Activated CD8-positive, alpha-beta memory T cell treated with anti-CD3 and anti-CD28 coated beads for 24 hours (primary cell): ENCODE data around the gene BMPR1B.

Experiments
- DNase-seq: peaks from one replicate; pipeline ENCODE4 v3.0.0-alpha.2; 2020

BMPR1B gene

DNA sequence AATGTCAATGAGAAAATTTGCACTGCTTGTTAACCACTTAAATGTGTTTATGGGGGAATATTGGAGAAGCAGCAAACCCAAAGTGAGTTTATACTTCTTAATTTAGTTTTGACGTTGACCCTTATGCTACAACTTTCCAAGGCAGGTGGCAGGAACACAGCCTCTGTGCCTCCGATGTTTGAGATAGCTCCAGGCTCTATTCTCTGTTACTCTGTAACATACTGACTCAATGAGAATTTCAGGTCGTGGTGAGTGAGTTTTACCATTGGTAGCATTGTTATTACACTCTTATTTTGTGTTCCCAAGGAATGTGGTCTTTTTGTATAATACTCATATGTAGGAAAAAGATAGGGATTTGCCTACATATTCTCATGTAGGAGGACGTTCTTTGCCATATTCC lies 210.7 kb downstream of the BMPR1B start:
- DNase-seq, result no peak

DNA sequence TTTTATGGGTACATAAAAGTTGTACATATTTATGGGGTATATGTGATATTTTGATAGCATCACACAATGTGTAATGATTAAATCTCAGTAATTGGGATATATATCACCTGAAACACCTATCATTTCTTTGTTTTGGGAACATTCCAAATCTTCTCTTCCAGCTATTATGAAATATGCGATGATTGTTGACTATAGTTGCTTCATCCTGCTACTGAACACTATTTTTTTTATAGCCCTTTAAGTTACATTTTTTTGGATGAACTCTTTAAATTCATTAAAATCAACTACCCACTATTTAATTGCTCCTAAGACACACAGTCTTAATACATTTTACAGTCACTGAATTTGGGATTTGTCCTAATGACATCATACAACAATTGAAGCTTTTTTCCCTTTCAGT lies 212.9 kb downstream of the BMPR1B start:
- no peak for DNase-seq

DNA sequence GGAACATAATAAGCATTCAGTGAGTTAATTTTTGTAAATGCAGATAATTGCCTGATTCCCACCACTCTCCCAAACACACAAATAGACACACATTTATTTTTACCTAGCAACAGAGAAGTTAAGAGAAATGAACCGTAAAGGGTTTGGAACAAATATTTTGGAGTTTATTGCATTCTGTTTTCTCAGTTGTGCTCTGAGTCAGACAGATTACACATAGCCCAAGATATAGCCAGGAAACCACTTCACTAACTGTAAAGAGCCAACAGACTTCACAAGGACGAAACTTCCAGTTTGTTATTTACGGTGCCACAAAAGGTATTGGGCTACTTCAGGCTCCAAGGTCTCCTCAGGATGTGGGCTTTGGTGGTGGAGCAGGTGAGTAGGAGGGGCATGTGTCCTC lies 217.0 kb downstream of the BMPR1B start:
- no peak for DNase-seq

DNA sequence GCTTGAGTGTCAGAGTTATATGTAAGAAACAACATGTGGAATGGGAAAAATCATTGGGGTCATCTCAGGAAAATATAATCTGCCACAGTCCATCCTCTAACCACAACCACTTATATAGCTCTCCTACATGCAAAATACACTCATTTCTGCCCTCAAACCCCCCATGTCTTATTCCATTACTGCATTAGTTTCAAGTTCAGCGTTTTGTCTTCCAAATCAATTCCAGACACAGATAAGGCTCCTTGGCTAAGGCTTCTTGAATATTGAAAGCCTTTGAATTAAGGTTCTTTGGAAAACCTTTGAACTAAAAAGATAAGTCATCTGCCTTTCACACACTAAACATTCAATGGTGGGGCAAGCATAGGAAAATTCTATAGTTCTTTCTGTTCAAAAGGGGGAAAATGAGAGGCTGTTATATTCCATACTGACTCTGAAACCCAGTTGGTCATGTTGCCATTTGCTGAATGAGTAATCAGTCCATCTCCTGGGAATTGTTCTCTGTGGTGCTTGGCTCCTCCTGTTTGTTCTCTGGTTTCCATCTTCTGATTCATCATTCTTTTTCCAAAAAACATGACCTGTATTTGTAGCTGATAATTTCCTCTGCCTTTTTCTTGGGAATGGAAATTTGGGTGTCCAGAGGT lies 218.7 kb downstream of the BMPR1B start:
- no peak for DNase-seq

DNA sequence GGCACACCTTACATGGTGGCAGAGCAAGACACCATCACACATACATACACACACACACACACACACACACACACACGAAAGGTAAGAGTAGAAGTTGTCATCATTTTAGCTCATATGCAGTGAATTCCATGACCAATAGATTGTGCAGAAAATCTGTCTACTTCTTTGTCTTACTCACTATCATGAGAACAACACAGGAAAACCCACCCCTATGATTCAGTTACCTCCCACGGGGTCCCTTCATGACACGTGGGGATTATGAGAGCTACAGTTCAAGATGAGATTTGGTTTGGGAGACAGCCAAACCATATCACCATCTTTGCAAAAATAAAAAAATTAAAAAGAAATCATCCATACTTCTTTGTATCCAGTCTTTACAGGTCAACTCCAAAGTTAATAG lies 221.1 kb downstream of the BMPR1B start:
- no peak for DNase-seq

DNA sequence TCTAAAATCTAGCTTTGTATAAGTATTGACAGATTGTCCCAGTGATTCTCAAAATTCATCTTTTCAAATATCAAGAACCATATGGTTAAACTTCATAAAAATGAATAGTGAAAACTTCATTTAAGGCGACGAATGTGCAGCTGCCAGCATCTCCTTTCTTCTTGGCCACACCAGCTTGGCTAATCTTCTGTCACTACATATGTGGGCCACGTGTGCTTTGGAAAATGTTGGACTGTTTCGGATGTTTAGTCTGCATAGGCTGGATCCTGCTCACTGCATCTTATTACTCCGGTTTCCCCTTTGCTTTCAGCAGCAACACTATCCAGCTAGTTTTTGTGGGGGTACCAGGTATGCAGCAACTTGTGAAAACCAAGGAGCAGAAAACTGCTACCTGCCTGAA lies 221.9 kb downstream of the BMPR1B start:
- no peak for DNase-seq

DNA sequence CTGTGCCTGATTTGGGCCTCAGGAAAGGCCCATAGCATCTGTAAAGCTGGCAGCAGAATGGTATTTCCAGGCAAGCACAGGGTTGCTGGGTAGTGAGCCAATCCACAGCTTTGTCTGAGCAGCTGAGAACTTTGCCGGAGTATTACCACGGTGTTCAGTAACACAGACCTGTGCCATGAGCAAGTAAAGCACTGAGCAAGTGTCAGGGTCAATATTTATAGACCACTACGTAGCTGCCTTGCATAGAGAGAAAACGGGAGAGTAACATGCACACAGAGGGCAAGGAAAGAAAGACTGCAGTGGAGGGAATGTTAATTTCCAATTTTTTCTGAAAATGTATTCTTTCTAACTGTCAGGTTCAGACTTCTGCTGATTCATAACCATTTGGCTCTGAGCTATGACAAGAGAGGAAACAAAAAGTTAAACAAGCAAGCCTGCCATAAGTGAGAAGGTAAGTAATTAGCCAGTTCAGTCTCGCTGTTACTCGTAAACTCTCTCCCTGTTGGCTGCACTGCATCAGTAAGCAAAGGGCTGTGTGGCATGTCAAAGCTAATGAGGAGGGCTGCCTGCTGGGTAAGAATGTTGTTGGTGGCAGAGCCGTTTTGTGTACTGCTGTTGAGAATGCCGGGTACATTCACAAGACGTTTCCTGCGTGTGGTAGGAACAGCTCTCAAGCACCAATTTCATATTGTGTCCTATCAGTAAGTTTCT lies 238.1 kb downstream of the BMPR1B start:
- DNase-seq, result no peak

DNA sequence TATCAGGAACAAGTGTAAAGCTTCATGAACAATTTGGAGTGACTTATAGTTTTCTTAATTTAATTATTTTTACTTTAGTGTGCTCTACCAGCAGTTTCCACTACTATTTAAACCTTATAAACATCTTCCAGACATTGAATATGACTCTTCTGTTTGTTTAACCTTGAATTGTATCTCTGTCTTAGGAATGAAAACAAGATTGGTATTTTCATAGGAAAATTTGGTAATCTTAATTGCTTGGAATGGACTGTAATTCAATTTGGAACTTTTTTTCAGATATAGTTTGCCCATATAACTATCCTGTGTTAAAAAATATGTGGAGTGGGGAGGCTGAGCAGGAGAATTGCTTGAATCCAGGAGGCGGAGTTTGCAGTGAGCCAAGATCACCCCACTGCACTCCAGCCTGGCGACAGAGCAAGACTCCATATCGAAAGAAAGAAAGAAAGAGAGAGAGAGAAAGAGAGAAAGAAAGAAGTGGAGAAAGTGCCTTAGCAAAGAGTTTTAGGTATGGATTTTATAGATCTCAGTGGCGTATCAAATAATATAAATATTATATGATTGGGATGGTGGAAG lies 242.4 kb downstream of the BMPR1B start:
- no peak for DNase-seq

DNA sequence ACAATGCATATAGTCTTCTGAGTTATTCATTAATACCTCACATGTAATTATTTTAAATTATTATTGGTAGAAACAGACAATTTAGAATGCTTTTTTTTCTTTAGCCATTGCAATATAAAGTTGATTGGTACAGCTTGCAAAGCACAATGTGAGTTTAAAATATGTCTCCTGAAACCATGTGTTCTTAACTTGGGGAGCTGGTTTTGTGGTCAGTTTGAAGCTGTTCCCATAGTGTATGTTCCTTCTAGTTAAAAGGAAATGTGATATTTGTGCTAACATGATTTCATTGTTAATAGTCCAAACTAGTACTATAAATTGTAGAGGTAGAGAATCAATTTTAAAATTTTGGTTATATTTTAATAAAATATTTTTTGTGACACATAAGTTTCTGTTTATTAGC lies 247.2 kb downstream of the BMPR1B start:
- DNase-seq, result no peak

DNA sequence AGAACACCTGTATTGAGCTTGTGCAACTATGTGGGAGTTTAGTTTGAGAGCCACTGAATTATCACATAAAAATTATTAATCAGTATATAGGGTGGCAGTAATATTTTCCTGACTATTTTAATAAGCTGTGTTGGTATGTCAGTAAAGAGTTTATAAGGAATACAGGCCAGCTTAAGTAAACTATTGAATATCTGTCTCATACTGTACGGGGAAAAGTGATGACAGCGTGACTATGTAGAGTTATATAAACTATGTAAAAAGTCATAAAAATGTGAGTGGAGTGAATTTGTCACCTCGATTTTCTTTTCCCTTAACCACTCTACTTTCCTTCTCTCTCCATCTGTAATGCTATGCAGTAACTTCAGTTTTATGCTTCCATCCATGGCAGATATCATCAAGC lies 250.2 kb downstream of the BMPR1B start:
- DNase-seq, result no peak

DNA sequence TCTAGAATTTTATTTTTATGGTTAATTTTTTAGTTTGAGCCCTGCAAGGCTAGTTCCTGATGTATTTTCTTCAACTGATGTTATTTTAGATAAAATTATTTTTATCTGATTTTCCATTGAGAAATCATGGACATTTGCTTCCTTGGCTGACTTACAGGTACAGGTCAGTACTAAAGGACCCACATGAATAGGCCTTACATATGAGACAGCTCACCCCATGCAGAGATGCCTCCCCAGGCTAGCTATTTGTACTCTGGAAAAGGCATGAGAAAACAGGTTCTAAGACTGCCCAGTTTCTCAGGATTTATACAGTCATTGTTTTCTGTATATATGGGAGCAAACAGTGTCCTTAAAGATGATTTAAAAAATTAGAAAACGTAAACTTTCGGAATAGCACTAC lies 255.5 kb downstream of the BMPR1B start:
- no peak for DNase-seq

DNA sequence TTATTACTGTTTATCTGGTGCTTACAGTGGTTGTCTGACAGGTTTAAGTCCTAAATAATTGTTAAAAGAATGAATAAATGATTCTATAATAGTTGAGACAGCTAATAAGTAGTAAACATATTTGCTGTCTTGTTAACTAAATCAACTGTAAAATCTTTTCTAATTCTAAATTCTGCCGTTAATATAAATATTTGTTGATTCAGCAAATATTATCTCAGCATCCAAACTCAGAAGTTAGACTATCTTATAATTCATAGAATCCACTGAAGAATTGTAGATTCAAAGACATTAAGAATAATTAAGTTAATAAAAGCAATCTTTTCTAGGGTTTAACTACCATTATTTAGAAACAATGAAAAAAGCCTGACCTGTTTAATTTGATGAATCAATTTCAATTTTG lies 256.3 kb downstream of the BMPR1B start:
- no peak for DNase-seq

DNA sequence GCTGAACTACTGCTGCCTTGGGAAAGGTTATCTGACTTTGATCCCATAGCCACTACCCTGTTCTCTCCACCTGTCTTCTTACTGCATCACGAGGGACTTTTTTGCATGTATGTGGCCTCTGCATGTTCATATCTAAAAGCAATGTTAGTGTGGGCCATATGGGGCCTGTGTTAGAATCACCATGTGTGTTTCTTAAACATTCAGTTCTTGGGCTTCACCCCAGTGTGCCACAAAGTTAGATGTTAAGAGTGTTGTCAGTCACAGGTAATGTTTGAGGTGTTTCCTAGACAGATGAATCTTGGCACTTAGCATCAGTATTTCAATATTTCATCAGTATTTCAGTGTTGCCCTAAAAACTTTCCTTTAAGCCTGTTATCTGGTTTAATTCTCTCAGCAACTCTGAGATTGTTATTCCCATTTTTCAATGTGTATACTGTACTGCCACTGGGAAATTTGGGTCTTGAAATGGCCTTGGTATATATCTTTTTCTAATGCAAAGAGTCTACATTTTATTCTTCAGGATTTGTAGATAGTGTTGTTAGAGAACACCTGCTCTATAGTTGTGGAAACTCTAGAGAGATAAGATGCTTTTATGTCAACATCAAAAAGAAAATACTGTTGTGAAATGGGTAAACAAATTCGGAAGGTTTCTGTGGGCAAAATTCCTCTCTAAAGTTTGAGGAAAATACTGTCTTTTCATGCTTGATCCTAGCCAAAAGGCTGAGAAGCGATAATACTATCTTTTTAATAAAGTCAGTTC lies 259.7 kb downstream of the BMPR1B start:
- DNase-seq, result no peak

DNA sequence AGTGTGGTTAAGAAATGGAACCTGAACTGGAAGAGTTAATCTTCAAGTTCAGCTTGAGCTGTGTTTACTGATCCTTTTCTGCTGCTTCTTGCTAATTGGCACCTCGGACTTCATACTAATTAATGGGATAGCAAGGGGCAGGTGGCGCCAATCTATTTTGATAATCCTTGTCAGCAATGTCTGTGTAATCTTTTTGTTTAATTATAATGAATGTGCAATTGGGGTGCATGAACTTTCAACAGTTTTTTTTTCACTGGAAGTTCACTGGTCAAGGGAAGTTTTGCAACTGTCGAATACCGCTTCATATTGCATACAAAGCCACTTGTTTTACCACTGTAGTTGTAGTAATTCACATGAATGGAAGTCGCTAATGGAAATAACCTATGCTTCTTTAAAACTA lies 261.0 kb downstream of the BMPR1B start:
- DNase-seq, result no peak

DNA sequence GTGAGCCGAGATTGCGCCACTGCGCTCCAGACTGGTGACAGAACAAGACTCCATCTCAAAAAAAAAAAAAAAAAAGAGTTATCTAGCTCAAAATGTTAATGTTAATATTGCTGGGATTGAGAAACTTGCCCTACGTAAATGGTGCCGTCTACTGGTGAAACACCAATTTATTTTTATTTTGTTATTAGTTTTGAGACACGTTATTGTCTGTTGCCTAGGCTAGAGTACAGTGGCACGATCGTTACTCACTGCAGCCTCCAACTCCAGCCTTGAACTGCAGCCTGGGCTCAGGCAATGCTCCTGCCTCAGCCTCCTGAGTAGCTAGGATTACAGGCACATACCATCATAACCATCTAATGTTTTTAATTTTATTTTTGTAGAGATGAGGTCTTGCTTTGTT lies 262.8 kb downstream of the BMPR1B start:
- no peak for DNase-seq

DNA sequence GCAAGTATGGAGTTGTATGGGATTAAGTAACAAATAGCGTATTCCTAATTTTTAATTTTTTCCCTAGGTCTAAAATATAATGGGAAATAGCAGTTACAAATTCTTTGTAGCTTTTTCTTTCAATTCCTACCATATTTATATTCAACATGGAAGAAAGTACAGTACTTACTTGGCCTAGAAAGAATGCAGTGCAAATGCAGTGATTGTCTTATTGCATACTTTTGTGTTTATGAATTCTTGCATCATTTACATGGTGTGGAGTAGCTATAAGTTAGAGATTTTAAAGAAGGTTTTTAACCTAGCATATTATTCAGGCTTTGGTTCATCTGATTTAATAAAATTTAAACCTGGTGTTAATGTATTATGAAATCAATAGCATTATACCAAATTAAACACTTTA lies 263.3 kb downstream of the BMPR1B start:
- DNase-seq, result no peak

DNA sequence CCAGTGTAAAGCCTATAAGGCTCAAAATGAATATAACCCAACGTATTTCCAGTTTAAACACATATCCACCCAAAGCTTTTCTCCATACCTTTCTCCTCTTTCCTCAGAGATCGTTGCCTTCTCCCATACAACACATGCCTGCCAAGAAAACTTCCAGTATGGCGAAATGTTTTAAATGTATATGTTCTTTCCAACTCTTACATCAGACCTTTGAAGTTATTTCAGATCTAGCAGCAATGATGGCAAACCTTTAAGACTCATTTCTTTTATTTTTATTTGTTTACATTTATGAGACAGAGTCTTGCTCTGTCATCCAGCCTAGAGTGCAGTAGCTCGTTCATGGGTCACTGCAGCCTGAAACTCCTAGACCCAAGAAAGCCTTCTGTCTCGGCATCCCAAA lies 265.4 kb downstream of the BMPR1B start:
- DNase-seq, result no peak

DNA sequence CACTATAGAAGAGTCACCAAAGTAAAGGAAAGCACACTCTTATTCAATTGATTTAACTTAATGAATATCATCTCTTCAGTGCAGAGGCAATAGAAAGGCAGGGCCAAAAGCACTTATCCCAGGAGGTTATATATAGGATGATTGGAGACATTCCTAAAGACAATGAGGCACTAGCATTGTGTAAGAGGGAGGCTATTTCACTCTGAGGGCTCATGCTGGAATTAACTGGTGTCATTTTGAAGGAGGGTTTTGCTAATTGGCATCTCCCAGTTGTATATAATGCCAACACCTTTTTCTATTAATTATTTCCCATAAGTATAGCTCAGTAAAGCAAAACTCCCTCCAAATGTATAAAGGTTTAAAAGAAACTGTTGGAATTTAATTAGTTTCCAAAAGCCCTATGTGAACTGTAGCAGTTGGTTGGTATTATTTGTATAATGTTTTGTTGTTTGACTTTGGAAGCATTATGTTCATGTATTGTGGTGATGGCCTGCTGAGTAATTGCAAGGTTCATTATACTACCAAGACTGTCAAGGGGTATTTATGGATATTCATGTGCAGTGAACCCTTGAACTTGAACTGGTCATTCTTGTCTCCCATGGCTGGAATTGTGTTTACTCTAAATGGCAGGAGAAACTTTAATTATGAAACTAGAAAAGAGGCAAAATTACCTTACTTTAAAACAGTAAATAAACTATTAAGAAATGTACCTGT lies 270.3 kb downstream of the BMPR1B start:
- DNase-seq, result no peak

DNA sequence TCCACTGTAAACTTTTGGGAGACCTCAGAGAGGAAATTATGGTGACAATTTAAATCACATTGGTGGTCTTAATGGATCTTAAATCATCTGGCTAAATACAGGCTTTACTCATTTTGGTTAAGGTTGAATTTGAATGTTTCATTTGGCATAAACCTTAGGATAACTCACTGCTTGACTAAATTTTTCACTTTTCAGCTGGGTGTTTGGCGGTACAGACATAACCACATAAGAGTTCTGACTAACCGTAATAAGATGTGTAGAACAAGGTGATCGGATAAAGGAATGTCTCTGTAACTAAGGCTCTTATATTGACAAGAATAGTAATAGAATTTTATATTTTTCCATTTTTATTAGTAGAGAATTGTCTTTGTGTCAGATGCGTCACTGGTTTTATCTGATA lies 281.0 kb downstream of the BMPR1B start:
- no peak for DNase-seq

DNA sequence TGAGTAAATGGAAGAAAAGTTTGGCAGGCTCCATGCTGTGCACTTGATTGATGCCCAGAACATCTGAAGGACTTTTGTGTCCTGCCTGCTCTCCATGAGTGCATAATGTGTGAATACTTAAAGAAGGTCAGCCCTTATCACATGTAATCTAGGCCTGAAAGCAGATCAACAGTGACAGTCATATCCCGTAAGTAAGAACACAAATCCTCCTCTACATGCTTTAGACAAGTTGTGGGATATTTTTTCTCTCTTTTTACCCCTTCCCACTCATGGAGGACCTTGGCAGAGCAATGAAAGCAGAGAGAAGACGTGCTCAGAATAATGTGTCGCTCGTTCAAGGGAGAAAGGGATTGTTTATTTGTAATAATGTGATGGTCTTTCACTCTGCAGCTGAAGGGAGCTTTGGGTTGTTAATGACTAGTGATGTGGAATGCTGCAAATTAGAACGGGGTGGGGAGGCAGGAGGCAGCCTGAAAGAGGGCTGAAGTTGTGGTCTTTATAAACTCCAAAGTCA lies 286.6 kb downstream of the BMPR1B start:
- no peak for DNase-seq

DNA sequence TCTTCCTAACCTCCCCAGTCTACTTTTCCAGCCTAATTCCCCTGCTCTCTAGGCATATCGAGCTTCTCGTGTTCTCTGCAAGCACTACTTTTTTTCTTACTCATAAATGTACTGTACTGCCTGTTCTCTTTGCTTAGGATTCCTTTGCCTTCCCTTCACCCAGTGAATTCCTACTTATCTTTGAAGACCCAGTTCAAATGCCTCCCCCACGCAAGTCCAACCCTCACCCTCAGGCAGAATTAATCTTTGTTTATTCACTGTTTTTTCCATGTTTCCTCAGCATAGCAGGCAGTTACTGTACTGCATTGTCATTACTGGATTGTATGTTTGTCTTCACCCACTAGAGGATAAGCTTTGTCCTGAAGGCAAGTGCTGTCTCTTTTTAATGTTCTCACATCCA lies 287.7 kb downstream of the BMPR1B start:
- DNase-seq, result no peak

DNA sequence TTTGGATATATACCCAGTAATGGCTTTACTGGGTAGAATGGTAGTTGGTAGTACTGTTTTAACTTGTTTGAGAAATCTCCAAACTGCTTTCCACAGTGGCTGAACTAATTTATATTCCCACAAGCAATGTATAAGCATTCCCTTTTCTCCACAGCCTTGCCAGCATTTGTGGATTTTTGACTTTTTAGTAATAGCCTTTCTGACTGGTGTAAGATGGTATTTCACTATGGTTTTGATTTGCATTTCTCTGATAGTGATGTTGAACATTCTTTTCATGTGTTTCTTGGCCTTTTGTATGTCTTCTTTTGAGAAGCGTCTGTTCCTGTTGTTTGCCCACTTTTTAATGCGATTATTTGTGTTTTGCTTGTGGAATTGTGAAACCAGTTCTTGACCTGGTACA lies 290.5 kb downstream of the BMPR1B start:
- DNase-seq, result no peak
